ENCODE measurements around the gene DNAJB6.

Gene DNAJB6

DNA sequence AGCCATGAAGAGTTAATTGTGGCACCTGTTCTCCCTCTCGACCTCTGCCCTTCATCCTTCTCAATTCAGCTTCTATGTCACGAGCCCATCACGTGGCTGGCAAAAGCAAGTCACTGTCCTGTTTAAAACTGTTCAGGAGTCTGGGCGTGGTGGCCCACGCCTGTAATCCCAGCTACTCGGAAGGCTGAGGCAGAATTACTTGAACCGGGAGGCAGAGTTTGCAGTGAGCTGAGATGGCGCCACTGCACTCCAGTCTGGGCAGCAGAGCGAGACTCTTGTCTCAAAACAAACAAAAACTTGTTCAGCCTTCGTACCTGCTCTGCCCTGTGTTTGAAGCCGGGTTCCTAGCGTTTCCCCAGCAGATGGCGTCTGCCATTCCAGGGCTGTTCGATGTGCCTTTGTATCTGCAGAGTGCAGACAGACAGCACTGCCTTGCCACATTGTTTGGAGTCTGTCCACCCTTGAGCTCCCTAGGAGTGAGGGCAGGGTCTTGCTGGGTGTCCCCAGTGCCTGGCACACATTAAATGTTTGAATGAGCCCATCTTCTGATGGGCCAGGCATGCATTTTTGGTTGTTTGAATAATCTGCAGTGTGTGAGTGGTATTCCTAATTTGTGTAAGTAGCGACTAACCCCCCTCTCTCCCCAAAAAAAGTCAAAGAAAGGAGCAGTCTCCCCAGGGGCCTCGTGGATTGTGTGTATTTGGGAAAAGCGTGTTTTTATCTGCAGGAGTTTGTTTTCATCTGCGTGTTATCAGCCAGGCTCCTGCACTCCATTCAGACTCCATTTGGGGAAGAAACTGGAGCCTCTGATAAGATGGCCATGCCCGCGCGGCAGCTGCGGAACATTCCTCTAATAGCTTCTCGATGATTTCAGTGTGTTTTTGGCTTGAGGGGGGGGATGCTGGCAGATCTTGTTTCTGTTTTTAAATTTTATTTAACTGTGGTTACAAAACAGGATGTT, 61.2 kb downstream of the DNAJB6 start:
- DNase-seq: peak in 1 of 2 donors; percentile 20

DNA sequence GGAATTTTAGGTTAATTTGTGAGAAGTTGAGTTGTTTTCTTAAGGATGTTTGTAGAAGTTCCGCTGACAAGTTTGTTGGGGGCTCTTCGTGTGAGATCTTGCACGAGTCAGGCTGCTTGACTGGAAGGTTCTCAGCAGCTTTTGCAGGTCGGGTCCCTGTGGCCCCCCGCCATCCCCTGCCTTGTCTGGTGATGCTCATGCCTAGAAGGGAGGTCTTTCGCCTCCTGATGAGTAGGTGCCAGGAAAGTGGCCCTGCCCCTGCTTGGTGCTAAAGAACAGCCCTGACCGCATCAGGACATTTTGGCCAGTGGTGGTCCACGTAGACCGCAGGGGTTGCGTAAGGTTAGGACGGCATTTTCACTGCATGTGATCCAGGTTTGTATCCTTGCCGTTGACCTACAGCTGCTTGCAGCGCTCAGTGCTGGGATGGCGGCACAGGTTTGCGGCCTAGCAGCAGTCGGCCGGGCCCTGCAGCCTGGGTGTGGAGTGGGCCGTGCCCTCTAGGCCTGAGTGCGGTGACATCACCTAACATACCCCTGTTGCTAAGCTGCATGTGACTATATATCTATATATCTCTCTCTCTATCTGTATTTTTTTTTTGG, 62.4 kb downstream of the DNAJB6 start:
- no peak for DNase-seq

DNA sequence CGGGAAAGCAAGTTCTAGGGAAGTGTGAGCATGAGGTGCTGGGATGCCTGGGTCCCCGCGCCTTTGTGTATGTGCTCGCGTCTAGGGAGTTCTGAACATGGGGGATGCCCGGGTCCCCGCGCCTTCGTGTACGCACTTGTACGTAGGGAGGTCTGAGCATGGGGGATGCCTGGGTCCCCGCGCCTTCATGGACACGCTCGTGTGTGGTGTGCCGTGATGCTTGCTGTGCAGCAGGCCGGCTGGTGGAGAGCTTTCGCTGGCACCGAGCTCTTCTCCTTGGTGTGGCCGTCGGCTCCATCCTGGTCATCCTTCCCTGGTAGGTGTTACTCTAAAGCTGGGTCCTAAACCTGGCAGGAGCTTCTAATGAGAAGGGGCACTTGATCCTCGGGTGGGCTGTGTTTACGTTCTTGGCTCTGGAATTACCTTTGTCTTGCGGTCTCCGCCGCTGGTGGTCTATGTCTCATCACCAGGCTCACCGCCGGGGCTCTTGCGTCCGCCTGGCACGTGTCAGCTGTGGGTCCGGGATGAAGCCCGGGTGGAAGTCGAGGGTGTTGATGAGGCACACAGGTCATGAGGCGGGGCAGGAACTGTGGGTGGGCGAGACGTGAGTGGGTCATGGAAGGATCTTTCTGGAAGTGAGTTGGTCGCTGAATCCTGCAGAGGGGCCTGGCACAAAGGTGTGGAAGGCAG, 63.5 kb downstream of the DNAJB6 start:
- DNase-seq: no peak

DNA sequence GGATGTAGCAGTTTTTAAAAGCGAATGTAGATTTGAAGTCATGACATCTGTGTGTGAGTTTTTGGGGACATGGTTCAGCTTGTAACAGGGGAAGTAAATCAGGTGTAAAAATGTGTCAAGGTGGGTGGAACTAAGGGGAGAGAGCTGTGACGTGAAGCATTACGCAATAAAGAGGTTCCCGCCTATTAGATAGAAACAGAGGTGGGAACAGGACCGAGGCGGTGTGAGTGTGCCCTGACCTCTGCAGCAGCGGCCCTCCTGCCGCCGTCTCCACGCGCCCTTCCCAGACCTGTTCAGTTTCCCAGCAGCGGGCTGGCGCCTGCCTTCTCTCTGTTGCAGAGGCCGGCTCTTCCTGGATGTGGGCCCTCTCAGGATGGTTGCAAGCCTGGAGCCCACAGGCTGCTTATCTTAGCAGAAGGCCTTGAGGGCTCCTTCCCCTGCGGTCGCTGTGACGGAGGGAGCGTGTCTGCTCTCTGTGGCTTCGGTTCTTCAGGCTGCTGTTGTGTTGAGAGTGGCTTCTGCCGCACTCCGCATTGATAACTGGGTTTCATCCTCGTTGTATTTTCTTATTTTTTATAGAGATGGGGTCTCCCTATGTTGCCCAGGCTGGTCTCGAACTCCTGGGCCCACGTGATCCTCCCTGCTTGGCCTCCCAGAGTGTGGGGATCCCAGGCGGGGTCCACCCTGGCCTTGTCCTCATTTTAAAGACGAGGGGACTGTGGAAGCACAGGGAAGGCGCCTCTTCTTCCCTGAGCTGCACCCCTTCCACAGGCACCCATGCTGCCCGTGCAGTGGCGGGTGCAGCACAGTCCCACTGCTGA, 65.0 kb downstream of the DNAJB6 start:
- DNase-seq: no peak

DNA sequence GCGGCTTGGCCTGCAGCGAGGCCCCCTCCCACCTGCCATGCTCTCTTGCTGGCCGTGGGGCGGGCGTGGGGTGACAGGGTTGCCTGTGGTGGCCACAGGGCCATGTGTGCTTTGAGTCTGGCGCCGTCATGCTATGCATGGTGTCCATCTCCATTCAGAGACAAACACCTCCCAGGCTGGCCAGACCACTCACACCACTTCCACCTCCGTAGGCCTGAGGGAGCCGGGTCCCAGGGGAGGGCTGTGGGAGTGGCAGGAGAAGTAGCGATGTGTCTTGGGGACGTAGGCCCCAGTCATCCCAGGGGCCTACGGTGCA, 65.5 kb downstream of the DNAJB6 start:
- no peak for DNase-seq

DNA sequence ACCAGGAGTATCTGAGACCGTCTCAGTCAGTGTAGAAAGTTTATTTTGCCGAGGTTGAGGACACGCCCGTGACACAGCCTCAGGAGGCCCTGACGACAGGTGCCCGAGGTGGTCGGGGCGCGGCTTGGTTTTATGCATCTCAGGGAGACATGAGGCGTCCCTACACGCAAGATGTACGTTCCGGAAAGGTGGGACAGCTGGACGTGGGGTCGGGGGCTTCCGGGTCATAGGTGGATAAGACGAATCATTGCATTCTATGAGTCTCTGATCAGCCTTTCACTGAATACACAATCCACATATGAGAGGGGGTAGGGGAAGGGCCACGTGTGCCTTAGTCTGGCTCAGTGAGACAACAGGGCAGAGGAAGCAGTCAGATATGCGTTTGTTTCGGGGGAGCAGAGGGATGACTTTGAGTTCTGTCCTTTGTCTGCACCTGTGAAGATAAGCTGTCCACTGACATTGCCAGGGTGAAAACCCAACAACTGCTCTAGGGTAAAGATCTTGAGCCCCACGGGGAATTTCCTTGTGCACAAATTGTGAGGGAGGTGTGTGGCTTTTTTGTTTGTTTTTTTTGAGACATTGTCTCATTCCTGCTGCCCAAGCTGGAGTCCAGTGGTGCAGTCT, 66.2 kb downstream of the DNAJB6 start:
- no peak for DNase-seq

DNA sequence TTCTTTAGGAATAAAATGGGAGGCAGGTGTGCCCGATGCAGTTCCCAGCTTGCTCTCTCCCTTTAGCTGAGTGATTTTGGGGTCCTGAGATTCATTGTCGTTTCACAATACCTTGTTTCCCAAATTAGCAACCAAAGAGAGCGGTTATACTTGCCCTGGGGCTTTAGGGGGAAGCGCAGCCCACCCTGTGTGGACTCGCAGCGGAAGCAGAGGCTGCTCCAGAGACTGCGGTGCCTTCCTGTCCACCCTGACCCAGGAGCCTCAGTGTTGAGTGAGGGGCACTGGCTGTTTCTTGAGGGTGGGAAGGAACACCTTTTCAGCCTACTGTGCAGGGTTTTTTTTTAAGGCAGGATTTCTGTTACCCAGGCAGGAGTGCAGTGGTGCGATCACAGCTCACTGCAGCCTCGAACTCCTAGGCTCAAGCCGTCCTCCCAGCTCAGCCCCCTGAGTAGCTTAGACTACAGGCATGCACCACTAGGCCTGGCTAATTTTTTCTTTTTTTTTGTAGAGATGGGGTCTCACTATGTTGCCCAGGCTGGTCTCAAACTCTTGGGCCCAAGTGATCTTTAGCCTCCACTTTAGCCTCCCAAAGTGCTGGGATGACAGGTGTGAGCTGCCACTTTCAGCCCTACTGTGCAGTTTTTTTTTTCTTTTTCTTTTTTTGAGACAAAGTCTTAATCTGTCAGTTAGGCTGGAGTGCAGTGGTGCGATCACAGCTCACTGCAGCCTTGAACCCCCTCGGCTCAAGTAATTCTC, 67.0 kb downstream of the DNAJB6 start:
- no peak for DNase-seq

DNA sequence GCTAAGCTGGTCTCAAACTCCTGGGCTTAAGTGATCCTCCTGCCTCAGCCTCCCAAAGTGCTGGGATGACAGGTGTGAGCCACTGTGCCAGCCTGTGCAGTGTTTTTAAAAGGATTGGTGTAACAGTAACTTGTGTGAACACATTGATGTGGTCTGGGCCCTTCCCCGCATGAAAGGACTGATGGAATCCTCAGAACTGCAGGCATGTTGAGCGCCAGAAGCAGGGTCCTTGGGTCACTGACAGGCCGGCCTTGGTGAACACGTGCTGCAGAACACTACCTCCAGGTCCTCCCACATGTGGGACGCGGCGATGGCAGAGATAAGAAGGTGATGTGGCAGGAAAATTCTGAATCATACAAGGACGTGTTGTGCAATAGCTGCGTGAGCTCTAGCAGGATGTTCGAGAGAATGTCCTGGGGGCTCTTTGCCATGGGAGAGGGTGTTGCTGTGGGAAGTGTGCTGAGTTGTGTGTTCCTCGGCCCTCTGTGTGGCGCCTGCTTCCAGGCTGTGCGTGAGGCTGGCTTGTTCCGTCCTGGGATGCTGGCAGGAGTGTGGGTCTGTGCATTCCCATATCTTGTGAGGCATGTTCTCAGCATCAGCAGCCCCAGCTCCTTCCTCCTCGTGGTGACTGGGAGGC, 68.2 kb downstream of the DNAJB6 start:
- DNase-seq: peak in 1 of 2 donors; percentile 66

DNA sequence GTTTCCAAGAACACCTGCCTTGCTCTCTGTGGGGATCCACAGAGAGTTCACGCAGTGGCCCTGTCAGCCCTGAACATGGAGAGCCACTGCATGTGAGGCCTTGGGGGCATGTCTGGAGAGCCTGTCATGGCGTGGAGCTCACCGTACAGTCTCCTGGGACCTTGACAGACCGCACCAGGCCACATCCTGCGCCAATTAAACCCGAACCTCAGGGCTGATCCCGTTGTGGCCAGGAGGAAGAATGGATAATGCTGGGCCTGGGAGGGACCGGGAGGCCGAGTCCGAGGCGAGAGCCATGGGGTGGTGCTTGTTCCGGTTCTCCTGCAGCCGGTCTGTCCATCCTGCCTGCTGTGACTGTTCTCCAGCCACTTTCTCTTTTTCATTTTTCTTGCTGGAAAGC, 68.7 kb downstream of the DNAJB6 start:
- DNase-seq: no peak

DNA sequence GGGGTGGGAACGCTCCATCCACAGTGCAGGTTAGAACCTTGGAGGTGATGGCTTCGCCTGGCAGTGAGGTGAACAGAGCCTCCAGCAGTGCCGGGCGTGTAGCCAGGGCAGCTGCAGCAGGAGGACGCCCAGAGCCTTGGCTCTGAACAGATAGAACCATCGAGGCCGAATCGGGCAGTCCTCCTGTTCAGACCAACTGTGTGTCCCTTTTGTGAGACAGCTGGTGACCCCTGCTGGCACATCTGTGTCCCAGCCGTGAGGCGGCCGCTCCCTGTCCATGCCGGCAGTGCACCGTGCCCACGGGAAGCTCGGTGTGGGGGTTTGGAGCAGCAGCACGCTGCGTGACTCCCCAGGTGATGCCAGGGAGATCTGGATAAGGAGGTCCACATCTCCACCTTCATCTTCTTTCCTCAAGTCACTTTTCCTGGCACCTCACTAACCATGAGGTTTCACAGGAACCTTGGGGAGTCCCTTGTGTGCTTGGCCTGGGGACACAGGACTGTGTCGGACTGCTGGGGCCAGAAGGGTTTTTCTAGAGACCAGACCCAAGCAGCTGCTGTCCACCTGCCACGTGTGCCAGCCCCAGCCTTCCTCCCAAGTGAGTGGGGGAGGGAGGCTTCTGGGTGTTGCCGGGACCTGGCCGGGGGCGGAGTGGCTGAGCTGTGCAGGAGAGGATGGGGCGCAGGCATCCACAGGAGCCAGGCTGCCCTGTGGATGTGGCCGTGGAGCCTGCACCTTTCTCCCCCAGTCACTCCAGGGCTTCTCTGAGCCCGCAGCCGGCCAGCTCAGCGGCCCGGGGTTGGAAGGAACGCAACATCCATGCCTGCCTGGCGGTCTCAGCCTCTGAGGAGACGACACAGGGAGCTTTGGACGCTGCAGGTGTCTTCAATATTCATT, 69.4 kb downstream of the DNAJB6 start:
- no peak for DNase-seq

DNA sequence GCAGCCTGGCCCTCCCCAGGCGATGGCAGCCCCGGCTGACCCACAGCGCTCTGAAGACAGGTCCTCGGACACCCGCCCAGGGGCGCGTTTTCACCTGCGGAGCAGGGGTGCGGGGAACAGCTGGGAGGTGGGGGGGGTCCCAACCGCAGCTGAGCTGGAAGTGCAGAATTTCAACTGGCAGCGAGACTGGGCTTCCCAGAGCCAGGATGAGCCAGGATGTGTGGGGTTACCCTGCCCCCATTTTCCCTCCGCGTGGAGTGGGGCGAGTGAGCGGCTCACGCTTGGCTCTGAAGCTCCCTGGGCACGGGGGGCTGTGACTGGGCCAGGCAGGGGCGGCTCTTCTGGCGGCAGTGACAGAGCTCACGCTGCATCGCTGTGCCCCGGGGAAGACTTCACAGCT, 70.2 kb downstream of the DNAJB6 start:
- no peak for DNase-seq

DNA sequence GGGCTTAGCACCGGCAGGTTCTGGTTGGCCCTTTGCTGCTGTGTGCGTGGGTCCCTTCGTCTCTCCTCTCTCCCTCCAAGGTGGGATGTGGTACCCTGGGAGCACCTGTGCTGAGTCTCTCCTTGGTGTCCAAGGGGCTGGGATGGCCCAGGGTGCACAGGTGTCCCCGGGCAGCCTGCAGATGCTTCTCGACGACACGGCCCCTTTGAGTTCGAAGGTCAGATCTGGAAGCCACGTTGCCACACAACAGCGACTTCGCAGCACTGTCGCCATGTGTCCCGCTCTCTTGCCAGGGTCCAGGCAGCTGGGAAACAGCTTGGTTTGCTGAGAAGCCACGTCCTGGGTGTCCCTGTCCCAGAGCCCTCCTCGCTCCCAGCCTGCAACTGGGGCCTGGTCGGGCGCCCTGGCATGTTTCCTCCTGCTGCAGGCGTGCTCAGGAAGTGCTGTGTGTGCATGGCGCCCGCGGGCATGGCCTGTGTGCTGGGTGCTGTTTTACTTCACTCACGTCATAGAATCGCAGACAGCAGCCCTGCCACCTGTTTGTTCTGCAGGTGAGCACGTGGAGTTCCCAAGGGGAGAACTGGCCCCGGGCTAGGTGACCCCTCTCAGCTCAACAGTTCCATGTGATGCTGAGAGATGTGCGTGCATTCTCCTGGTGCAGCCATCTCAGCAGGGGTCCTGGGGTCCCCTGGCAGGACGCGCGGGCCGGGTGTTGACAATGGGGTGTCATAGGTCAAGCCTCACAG, 70.9 kb downstream of the DNAJB6 start:
- DNase-seq: no peak

DNA sequence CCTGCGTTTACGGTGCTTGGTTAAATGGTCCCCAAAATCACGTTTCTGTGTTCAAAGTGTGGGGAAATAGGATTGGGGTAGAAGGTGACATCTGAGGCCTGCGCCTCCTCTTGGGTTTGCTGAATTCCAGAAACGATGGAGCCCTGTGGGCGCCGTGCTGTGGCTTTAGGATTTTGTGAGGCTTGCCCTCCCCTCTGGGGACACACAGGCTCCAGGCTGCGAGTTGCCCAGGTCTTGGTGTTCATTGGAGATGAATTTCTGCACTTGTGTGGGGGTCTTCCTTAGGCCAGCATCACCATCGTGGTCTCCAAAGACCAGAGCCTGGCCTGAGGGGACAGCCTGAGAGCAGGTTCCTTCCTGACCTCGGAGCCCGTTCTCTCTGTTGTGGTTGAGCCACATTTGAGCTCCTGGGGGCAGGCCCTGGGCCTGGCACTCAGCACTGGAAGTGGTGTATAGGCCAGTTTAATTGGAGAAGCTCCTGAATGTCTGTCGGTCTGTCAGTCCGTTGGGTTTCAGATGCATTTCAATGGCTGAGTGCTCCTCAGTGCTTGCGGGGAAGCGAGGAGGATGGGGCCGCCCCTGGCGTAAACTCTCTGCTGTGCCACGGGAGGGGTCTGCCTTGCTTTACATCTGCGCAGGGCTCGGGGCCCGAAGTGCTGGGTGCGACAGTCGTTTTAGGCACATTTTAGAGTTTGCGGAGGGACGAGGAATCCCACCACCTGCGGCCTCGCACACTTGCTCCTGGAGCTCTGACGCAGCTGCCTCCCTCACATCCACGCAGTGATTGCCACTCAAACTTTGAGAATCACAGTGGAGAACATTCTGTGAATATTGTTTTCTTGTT, 71.7 kb downstream of the DNAJB6 start:
- no peak for DNase-seq

DNA sequence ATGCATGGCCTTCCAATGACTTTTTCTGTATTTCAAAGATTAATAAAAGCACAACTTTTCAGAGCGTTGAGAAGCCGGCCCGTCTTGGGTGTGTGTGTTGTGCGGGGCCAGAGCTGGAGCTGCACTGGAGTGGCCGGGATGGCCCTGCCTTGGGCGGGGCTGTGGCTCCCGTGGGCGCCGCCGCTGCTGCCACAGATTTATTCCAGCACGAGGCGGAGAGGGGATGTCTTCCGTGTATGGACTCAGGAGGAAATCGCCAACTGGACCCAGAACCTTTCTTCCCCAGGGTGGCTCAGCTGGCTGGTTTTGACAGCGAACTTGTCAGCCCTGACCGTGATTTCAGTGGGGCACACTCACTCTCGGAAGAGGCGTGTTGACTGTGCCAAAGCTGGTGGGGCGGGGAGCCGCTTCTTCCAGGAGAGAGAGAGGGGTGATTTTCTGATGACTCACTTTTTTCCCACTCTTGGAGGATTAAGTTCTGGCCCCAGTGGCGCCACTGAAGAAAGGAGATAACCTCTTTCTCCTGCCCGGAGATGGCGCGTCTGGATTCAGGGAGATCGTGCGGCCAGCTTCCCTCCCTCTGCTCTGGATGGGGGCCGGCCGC, 72.4 kb downstream of the DNAJB6 start:
- DNase-seq: no peak

DNA sequence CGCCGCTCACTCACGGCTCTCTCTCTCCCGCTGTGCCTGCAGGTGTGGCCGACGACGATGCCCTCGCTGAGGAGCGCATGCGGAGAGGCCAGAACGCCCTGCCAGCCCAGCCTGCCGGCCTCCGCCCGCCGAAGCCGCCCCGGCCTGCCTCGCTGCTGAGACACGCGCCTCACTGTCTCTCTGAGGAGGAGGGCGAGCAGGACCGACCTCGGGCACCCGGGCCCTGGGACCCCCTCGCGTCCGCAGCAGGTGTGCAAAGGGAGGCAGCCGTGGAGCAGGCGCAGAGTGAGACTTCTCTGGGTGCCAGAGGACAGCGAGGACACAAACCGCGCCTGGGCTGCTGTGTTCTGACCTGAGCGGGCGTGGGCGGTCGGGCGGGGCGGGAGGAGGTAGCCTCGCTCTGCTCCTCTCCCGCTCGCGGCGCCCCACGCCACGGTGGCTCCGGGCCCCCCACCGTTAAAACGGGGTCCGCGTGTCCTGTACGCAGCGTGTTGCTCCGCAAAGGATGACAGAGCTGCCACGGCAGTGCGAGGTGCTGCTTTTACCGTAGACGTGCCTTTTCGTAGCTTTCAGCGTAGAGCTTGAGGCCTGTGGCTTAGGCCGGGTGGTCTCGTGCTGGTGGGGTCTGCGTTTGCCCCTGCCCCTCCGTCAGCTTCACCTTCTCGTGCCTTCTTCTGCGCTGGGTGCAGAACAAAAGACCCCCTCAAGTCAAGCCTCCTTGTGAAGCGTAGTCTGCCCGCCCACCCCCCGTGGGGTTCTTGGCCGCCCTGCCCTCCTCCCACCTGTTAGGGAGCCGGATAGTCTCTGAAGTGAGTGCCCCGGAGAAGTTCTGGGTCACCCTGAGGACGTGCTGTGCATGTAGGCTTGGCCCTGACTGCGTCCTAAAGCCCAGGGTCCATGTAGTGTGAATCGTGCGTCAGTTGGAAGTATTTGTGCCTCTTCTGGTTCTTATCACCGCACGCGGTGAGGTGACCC, 73.2 kb downstream of the DNAJB6 start:
- no peak for DNase-seq

DNA sequence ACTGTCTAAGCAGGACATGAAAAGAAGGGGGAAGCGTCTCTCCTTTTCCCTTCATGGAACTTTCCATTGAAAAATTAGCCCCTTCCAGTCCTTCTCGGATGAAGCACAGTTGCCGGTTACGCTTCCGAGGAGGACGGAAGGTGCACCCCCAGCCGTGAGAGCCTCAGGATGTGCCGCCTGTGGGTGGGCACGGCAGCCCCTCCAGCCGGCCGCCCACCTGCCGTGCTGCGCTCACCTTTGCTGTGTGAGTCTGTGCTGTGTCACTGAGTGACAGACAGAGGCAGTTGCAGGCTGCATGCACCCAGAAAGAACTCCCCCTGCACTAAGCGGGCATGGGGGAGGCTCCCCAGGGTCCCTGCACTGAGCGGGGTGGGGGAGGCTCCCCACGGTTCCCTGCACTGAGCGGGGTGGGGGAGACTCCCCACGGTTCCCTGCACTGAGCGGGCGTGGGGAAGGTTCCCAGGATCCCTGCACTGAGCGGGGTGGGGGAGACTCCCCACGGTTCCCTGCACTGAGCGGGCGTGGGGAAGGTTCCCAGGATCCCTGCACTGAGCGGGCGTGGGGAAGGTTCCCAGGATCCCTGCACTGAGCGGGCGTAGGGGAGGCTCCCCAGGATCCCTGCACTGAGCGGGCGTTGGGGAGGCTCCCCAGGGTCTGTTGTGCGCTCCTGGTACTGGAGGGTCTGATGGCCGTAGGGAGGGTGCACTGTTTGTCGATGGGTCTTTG, 74.2 kb downstream of the DNAJB6 start:
- no peak for DNase-seq

Data from stimulated activated CD4-positive, alpha-beta T cell treated with anti-CD3 and anti-CD28 coated beads, Interleukin-2, amount 100 ng/mL, for 24 hours (primary cell).